PC-9 (cell line): Measurements from ENCODE around the gene FUCA2.

Experiments
- EZH2 ChIP-seq: fragments of 200-600 bp; sonication (generic); IDR thresholded peaks from 2 replicates; pipeline ENCODE4 v1.8.0; 2017; ENCODE audit warnings: antibody characterized with exemption, low read depth
- TF ChIP-seq, protein P1 (sequence below): fragments of 200-600 bp; sonication (generic); conservative IDR thresholded peaks from 2 replicates; pipeline ENCODE4 v1.6.1; 2017; ENCODE audit warnings: mixed run types, antibody characterized with exemption, mild to moderate bottlenecking, moderate library complexity

DNA sequence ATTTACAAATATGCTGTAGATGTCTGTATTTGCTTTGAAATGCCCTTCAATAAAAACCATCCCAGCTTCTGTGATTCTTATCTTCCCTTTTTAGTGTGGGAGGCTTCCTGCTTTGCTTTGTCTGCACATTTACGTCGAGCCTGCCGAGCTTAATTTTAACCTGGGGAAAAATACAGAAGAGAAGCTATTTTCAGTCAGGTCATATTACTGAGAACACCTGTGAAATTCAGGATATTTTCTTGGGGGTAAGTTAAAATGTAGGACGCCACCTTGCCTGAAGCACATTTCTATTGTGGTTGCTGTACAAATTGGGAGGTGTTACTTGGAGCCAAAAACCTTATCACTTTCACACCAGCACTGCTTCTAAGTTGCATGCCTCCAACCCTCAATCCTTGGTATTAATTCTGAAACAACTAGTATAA is 43.6 kb upstream of the FUCA2 start:
- TF ChIP-seq, protein P1, sequence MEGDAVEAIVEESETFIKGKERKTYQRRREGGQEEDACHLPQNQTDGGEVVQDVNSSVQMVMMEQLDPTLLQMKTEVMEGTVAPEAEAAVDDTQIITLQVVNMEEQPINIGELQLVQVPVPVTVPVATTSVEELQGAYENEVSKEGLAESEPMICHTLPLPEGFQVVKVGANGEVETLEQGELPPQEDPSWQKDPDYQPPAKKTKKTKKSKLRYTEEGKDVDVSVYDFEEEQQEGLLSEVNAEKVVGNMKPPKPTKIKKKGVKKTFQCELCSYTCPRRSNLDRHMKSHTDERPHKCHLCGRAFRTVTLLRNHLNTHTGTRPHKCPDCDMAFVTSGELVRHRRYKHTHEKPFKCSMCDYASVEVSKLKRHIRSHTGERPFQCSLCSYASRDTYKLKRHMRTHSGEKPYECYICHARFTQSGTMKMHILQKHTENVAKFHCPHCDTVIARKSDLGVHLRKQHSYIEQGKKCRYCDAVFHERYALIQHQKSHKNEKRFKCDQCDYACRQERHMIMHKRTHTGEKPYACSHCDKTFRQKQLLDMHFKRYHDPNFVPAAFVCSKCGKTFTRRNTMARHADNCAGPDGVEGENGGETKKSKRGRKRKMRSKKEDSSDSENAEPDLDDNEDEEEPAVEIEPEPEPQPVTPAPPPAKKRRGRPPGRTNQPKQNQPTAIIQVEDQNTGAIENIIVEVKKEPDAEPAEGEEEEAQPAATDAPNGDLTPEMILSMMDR: no peak
- no peak for TF ChIP-seq EZH2
